CD4-positive, alpha-beta T cell treated with Interleukin-21 for 1 hour (primary cell): ENCODE data around the gene IARS2.
"Not testable (repeated sequence)": the region's sequence is repeated elsewhere in the genome, so short reads cannot be mapped to it uniquely, and the experiment has no call there.

Source experiments
- DNase-seq: peaks from one replicate; pipeline ENCODE4 v3.0.0-alpha.2; 2020

IARS2 gene

GRCh38 chr1:220094016-220094911 lies at the start of gene IARS2:
IARS2 (plus strand) TSS chr1:220094132; CDS start chr1:220094217, 85 bp downstream.
- peak; percentile 95 for DNase-seq

- no peak for DNase-seq
Measured at GRCh38 chr1:220044678-220045355, 49.1 kb upstream of the IARS2 start.

DNA sequence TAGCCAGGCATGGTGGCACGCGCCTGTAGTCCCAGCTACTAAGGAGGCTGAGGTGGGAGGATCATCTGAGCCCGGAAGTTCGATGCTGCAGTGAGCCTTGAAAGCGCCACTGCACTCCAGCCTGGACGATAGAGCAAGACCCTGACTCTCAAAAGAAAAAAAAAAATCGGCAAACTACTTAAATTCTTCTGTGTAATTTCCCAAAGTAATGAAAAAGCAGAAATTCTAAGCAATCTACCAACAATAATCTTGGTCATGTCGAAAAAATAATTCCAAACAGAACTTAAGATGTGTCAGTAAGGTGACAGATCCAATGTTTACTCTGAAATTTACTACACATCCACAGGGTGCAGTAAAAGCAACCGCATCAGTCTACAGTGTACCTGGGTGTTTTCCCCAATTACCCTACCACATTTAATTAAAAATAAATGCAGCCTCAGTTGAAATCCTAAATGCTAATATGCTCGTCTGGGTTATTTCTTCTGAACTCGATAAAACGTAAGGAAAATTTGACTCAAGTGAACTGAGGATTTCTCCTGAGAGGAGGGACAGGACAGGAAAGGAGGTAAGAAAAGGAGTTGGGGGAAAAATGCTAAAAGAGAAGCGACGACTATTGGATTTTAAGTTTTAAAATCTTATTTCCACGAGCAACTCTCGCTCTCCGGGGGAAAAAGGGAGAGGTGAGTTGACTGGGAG lies 48.4 kb upstream of the IARS2 start:
- DNase-seq: peak; percentile 30

GRCh38 chr1:220046052-220046930 lies 47.6 kb upstream of the IARS2 start, which contains the start of gene EPRS1:
EPRS1 (minus strand) TSS chr1:220046505; CDS start chr1:220046388, 117 bp downstream.
- DNase-seq: peak; percentile 96

- peak; percentile 42 for DNase-seq
Measured at GRCh38 chr1:220056374-220056773, 37.6 kb upstream of the IARS2 start.

- DNase-seq: no peak
Measured at GRCh38 chr1:220060876-220061275, 33.1 kb upstream of the IARS2 start.

- DNase-seq: no peak
Measured at GRCh38 chr1:220062629-220063028, 31.3 kb upstream of the IARS2 start.

GRCh38 chr1:220067269-220068204 lies 26.4 kb upstream of the IARS2 start:
- no peak for DNase-seq

GRCh38 chr1:220076861-220077762 lies 16.8 kb upstream of the IARS2 start:
- no peak for DNase-seq

DNA sequence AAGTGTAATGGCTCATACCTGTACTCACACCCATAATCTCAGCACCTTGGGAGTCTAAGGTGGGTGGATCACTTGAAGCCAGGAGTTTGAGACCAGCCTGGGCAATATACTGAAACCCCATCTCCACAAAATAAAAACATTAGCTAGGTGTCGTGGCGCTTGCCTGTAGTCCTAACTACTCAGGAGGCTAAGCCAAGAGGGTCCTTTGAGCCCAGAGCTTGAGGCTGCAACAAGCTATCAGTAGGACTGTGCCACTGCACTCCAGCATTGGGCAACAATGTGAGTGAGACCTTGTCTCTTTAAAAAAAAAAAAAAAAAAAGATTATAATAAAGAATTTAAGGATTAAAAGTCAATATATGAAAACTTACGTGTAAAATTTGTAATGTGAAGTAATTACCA lies 16.0 kb upstream of the IARS2 start:
- no peak for DNase-seq

- DNase-seq: no peak
Measured at GRCh38 chr1:220084460-220084859, 9.5 kb upstream of the IARS2 start.

DNA sequence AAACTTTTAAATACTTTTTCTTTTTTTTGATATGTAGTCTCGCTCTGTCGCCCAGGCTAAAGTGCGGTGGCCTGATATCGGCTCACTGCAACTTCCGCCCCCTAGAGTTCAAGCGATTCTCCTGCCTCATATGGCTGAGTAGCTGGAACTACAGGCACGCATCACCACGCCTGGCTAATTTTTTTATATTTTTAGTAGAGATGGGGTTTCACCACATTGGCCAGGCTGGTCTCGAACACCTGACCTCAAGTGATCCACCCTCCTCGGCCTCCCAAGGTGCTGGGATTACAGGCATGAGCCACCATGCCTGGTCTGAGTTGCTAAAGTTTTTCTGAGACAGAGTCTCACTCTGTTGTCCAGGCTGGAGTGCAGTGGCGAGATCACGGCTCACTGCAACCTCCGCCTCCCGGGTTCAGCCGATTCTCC lies 7.7 kb upstream of the IARS2 start:
- DNase-seq: not testable (repeated sequence)

DNA sequence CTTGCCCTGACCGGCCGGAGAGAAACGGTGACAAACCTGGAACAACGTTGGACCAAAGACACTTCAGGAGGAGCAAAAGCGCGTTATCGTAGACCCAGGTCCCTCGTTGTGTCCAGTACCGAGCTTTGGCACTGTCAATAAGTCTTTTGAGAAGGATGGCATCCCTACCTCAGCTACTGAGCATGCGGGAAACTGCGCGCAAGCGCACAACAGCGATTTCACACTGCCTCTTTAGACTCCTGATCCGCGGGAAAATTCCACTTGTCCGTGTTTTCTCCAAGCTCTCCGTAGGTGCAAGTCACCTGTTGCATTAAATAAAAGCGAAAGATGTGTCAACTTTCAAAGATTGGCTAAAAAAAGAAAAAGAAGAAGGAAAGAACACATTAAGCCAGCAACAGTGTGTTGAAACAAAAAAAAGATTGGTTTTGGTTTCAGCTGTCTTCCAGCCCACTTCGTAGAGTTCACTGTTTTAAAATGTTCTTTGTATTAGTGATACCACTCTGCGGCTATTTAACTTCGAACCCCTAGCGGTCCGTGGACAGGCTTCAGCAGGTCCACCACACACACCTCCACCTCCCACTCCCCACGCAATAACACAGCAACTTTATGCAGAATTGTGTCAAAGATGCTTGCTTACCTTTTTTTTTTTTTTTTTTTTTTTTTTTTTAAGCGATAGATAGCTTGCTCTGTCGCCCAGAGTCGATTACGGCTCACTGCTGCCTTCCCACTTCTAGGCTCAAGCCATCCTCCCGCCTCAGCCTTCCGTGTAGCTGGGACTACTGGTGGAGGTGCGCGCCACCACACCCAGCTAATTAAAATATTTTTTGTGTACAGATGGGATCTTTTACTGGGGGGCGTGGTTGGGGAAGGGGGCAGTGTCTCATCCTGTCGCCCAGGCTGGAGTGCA lies 4.0 kb upstream of the IARS2 start, which contains the start of gene BPNT1:
Gene BPNT1, minus strand, starts transcription at position 139 of the 907 bp plus-strand sequence. CDS start 9,942 bp downstream, outside the sequence.
- peak; percentile 99 for DNase-seq

DNA sequence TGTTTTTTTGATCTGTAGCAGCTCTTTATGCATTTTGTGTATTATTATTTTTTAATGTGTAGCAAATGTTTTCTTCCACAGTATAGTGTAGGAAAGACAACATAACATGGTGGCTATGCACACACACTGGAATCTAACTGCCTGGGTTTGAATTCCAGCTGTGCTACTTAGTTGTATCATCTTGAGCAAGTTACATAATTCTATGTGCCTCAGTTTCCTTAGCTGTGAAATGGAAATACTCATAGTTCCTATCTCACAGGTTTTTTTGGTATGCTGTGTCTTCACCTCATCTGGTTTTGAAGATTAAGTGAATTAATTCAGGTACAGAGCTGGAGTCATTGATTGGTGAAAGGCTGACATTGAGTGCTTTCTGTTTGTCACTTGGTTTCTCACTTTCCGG lies 1.2 kb upstream of the IARS2 start:
- DNase-seq: no peak

DNA sequence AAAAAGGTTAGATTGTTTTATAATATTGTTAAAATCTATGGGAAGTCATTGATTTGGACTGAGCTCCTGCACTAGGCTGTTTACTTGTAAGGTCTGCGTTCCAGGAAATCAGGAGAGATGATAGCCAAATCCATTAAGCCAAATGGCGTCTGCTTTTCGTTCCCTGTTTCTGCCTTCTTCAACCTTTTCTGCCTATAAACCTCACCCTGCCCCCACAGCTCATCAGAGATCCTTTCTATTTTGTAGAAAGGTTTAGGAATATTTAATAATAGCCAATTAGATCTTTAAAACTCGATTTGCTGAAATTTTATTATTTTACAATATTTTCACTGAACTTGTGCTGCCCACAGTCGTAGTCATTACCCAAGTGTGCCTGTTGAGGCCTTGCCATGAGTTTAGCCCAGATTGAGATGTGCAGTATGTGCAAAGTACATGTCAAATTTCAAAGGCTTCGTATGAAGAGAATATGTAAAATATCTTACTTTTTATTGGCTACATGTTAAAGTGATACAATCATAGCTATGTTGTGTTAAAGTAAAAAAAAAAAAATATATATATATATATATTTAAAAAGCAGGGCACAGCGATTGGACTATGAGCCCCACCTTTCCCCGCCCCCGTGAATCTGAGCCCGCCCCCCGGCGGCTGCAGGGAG lies 444 bp upstream of the IARS2 start:
- DNase-seq: no peak

DNA sequence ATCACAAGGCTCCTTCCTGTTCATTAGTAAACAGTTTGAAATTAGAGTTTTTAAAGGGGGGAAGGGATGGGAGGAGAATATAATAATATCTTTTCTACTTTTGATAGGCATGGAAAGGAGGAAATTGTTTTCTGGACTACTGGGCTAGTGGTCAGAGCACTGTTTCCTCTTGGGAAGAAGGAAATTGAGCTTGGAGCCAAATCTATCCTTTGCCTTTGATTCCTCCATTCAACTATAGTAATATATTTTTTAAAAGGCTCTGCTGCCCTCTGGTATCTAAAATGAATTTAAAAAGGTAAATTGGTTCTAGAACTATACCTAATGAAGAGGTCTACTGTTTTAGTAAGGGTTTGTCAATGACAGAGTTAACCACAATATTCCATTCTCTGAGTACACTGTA lies 5.9 kb downstream of the IARS2 start:
- no peak for DNase-seq

- DNase-seq: not testable (repeated sequence)
Measured at GRCh38 chr1:220110473-220110872, 16.5 kb downstream of the IARS2 start.

- not testable (repeated sequence) for DNase-seq
Measured at GRCh38 chr1:220112600-220112999, 18.7 kb downstream of the IARS2 start.
